K562 (cell line): ENCODE results near the gene CLIC1. TPM values are rescaled to one million over a fixed set of nuclear protein-coding genes. Genes with fewer than 3 reads are reported as not detected.

Source experiments
- ARHGAP35 ChIP-seq: fragments of 450-650 bp; IDR thresholded peaks from 2 replicates; pipeline ENCODE4 v1.6.1; 2018; ENCODE audit not compliant: partially characterized antibody
- ATF1 ChIP-seq, 2 experiments: fragments of 450-650 bp in 1 of 2; IDR thresholded peaks; 2 replicates each; pipeline ENCODE4 v1.6.1; 2016; ENCODE audit warnings: missing compliant biosample characterization in 1 of 2, missing genetic modification characterization in 1 of 2
- BRD9 ChIP-seq: fragments of 450-650 bp; IDR thresholded peaks from 2 replicates; pipeline ENCODE4 v1.6.1; 2018; ENCODE audit warnings: low read depth; ENCODE audit not compliant: partially characterized antibody
- CHCHD3 ChIP-seq: fragments of 250-450 bp; sonication (Bioruptor Pico); IDR thresholded peaks from 2 replicates; pipeline ENCODE4 v2.1.2; 2022; ENCODE audit warnings: mild to moderate bottlenecking
- DMBX1 ChIP-seq: fragments of 250-450 bp; sonication (Bioruptor Pico); IDR thresholded peaks from 2 replicates; pipeline ENCODE4 v1.8.0; 2022; ENCODE audit warnings: inconsistent platforms, mild to moderate bottlenecking, moderate library complexity, borderline replicate concordance
- EHMT2 ChIP-seq: fragments of 450-650 bp; IDR thresholded peaks from 2 replicates; pipeline ENCODE4 v1.6.1; 2018; ENCODE audit warnings: antibody characterized with exemption
- FOXA1 ChIP-seq: fragments of 450-650 bp; IDR thresholded peaks from 2 replicates; pipeline ENCODE4 v1.6.1; 2016; ENCODE audit warnings: mild to moderate bottlenecking, borderline replicate concordance
- FOXP1 ChIP-seq: sonication (generic); formaldehyde crosslinking; IDR thresholded peaks from 2 replicates; pipeline ENCODE4 v1.8.0; 2022; ENCODE audit warnings: mild to moderate bottlenecking, missing genetic modification reagents
- HMG20A ChIP-seq: fragments of 450-650 bp; formaldehyde crosslinking; conservative IDR thresholded peaks from 2 replicates; pipeline ENCODE4 v1.4.0; 2020; ENCODE audit warnings: mild to moderate bottlenecking, mixed read lengths
- HMGN3 ChIP-seq: IDR thresholded peaks from 2 replicates; pipeline ENCODE4 v1.6.1; 2011; ENCODE audit warnings: borderline replicate concordance, low read depth, mild to moderate bottlenecking, mixed read lengths, low read length; ENCODE audit not compliant: insufficient read length; ENCODE audit errors: extremely low read depth
- KDM2B ChIP-seq: fragments of 250-450 bp; sonication (Bioruptor Pico); IDR thresholded peaks from 2 replicates; pipeline ENCODE4 v1.8.0; 2021; ENCODE audit warnings: mild to moderate bottlenecking, moderate library complexity
- MAFF ChIP-seq: IDR thresholded peaks from 2 replicates; pipeline ENCODE4 v1.6.1; 2012; ENCODE audit warnings: low read length, improper control_type of control experiment
- MAFG ChIP-seq: fragments of 450-650 bp; conservative IDR thresholded peaks from 2 replicates; pipeline ENCODE4 v1.6.1; 2016; ENCODE audit warnings: missing genetic modification characterization, missing compliant biosample characterization
- MEF2D ChIP-seq: conservative IDR thresholded peaks from 2 replicates; pipeline ENCODE4 v1.6.1; 2016; ENCODE audit warnings: low read depth, missing genetic modification characterization, missing compliant biosample characterization
- MYBL2 ChIP-seq, 2 experiments: fragments of 450-650 bp in 1 of 2; sonication (generic) in 1 of 2; formaldehyde crosslinking in 1 of 2; IDR thresholded peaks; 2 replicates each; pipeline versions ENCODE4 v1.6.1 to v1.8.1; 2017 to 2022; ENCODE audit warnings: borderline replicate concordance in 1 of 2, inconsistent platforms in 1 of 2, low read depth in 1 of 2, mild to moderate bottlenecking in 1 of 2, missing genetic modification reagents in 1 of 2, moderate library complexity in 1 of 2
- RBFOX2 ChIP-seq: fragments of 200-400 bp; formaldehyde crosslinking; IDR thresholded peaks from 2 replicates; pipeline ENCODE4 v1.6.1; 2017; ENCODE audit warnings: low read depth, mild to moderate bottlenecking, low read length, moderate library complexity
- WHSC1 ChIP-seq: IDR thresholded peaks from one replicate; pipeline ENCODE4 v1.6.1; 2012; ENCODE audit warnings: low read length, control low read depth, inconsistent platforms
- YBX1 ChIP-seq: fragments of 450-650 bp; IDR thresholded peaks from 2 replicates; pipeline ENCODE4 v1.7.1; 2016; ENCODE audit warnings: mild to moderate bottlenecking
- ZNF224 ChIP-seq: sonication (generic); formaldehyde crosslinking; IDR thresholded peaks from 2 replicates; pipeline ENCODE4 v1.8.0; 2022; ENCODE audit warnings: mild to moderate bottlenecking, missing genetic modification reagents
- polyA plus RNA-seq, 8 experiments: library from polyadenylated mRNA; depleted of rRNA in 4 of 8; stranded (reverse) in 5 of 8; unstranded in 3 of 8; fragments of >200 nt; fragmentation: Nextera tagmentation in 2 of 8; fragmentation: Illumina TruSeq in 1 of 8; extraction: Ambion mirVana in 2 of 8; extraction: Trizol in 1 of 8; gene quantifications; 2 replicates each; pipeline versions ENCODE4 v1.2.1 to v1.2.3, GENCODE V29; 2011 to 2014; ENCODE audit warnings: inconsistent platforms in 1 of 8, missing spikeins in 1 of 8
- total RNA-seq, 7 experiments: library from RNA; depleted of rRNA in 6 of 7; stranded (reverse); fragments of >200 nt in 6 of 7; fragmentation: Illumina TruSeq in 2 of 7; extraction: Trizol in 2 of 7; gene quantifications; 2 replicates each; pipeline versions ENCODE4 v1.2.1 to v1.2.3, GENCODE V29; 2011 to 2021; ENCODE audit warnings: low replicate concordance in 1 of 7
- TF ChIP-seq, protein P1 (sequence below): sonication (generic); formaldehyde crosslinking; IDR thresholded peaks from 2 replicates; pipeline ENCODE4 v1.8.0; 2022; ENCODE audit warnings: mild to moderate bottlenecking, missing genetic modification reagents
- TF ChIP-seq, protein P2 (sequence below): fragments of 250-450 bp; sonication (Bioruptor Pico); IDR thresholded peaks from 2 replicates; pipeline ENCODE4 v1.4.0; 2020
- TF ChIP-seq, protein P3 (sequence below): fragments of 250-450 bp; sonication (Bioruptor Pico); IDR thresholded peaks from 2 replicates; pipeline ENCODE4 v1.8.0; 2021; ENCODE audit warnings: mild to moderate bottlenecking, moderate library complexity
- TF ChIP-seq, protein P4 (sequence below): sonication (generic); formaldehyde crosslinking; IDR thresholded peaks from 2 replicates; pipeline ENCODE4 v1.8.0; 2022; ENCODE audit warnings: mild to moderate bottlenecking, low read depth, missing genetic modification reagents

CLIC1 gene
- total and polyA plus RNA-seq, 9 of the 15 experiments (the other 6 are each of a cell fraction or from before 2014, with no cell fraction given), result 1,267 to 2,419 (median 1,808) TPM

DNA sequence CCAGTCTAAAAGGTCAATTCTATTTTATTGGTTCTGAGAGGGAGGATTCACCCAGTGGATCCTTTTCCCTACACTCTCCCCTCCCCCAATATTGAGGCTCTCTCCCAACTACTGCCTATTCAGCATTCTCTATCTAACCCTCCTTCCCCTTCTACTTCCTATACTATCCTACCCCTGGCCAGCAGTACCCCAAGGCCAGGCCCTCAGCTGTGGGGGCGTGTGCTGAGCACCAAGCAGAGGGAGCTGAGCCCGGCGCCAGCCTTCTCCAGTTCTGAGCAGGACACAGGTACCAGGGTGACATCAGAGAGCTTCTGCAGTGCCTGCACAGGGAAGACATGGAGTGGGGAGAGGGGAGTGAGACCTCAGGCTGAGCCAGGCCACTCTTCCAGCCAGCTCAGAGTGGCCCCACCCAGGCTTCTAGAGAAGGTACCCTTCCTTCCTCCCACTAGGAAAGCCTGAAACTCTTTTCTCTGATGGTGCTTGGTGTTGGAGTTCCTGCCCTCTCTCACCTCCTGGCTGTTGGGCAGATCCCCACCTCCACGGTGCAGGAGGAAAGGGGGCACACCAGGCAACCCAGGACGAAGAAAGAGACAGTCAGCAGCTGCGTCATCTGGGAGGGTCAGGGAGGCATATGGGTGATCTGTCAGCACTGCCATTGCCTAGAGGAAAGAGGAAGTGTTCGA is 9.2 kb downstream of the CLIC1 start (continued):
- TF ChIP-seq MYBL2 (IDR thresholded peaks at IDR 0.05; ENCODE audit: low read depth), result no peak
- TF ChIP-seq MYBL2 (CRISPR knock-in tag; IDR thresholded peaks at IDR 0.05; ENCODE audit: borderline replicate concordance), result no peak
- peak; percentile 65 for TF ChIP-seq MAFG (tag)
- TF ChIP-seq RBFOX2, result no peak
- TF ChIP-seq FOXP1 (CRISPR knock-in tag), result no peak
- TF ChIP-seq, protein P1, sequence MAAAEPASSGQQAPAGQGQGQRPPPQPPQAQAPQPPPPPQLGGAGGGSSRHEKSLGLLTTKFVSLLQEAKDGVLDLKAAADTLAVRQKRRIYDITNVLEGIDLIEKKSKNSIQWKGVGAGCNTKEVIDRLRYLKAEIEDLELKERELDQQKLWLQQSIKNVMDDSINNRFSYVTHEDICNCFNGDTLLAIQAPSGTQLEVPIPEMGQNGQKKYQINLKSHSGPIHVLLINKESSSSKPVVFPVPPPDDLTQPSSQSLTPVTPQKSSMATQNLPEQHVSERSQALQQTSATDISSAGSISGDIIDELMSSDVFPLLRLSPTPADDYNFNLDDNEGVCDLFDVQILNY, result 0 out of 2 replicates have a peak, but pooled peaks have one; percentile 77
- TF ChIP-seq YBX1, result no peak
- TF ChIP-seq MAFF, result peak; percentile 35; the same call in 1 of the 2 replicates
- no peak for TF ChIP-seq EHMT2
- no peak for TF ChIP-seq KDM2B (CRISPR knock-in tag)
- no peak for TF ChIP-seq MEF2D (tag)
- no peak for TF ChIP-seq BRD9
- TF ChIP-seq, protein P2, sequence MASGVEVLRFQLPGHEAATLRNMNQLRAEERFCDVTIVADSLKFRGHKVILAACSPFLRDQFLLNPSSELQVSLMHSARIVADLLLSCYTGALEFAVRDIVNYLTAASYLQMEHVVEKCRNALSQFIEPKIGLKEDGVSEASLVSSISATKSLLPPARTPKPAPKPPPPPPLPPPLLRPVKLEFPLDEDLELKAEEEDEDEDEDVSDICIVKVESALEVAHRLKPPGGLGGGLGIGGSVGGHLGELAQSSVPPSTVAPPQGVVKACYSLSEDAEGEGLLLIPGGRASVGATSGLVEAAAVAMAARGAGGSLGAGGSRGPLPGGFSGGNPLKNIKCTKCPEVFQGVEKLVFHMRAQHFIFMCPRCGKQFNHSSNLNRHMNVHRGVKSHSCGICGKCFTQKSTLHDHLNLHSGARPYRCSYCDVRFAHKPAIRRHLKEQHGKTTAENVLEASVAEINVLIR, result peak; percentile 54; the same call in 1 of the 2 replicates
- peak; percentile 12 for TF ChIP-seq WHSC1
- TF ChIP-seq, protein P3, sequence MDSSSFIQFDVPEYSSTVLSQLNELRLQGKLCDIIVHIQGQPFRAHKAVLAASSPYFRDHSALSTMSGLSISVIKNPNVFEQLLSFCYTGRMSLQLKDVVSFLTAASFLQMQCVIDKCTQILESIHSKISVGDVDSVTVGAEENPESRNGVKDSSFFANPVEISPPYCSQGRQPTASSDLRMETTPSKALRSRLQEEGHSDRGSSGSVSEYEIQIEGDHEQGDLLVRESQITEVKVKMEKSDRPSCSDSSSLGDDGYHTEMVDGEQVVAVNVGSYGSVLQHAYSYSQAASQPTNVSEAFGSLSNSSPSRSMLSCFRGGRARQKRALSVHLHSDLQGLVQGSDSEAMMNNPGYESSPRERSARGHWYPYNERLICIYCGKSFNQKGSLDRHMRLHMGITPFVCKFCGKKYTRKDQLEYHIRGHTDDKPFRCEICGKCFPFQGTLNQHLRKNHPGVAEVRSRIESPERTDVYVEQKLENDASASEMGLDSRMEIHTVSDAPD (CRISPR knock-in tag), result no peak
- TF ChIP-seq ATF1 (CRISPR knock-in tag; IDR thresholded peaks at IDR 0.05), result no peak
- TF ChIP-seq ATF1 (tag; IDR thresholded peaks at IDR 0.05), result peak; percentile 66
- peak; percentile 8 for TF ChIP-seq HMGN3
- TF ChIP-seq FOXA1, result no peak
- TF ChIP-seq CHCHD3 (CRISPR knock-in tag), result no peak
- no peak for TF ChIP-seq ZNF224 (CRISPR knock-in tag)
- TF ChIP-seq ARHGAP35, result no peak
- TF ChIP-seq DMBX1 (CRISPR knock-in tag), result 0 out of 2 replicates have a peak, but pooled peaks have one; percentile 54
- TF ChIP-seq, protein P4, sequence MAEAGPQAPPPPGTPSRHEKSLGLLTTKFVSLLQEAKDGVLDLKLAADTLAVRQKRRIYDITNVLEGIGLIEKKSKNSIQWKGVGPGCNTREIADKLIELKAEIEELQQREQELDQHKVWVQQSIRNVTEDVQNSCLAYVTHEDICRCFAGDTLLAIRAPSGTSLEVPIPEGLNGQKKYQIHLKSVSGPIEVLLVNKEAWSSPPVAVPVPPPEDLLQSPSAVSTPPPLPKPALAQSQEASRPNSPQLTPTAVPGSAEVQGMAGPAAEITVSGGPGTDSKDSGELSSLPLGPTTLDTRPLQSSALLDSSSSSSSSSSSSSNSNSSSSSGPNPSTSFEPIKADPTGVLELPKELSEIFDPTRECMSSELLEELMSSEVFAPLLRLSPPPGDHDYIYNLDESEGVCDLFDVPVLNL, result 0 out of 2 replicates have a peak, but pooled peaks have one; percentile 40
- no peak for TF ChIP-seq HMG20A (CRISPR knock-in tag)
